DOHH2 (cell line): ENCODE data around the gene FKTN.
"Not testable (repeated sequence)": the region's sequence is repeated elsewhere in the genome, so short reads cannot be mapped to it uniquely, and the experiment has no call there.

ENCODE experiments used
- EZH2phosphoT487 ChIP-seq: fragments of 200-600 bp; sonication (generic); IDR thresholded peaks from 2 replicates; pipeline ENCODE4 v1.6.1; 2017; ENCODE audit warnings: borderline replicate concordance, mild to moderate bottlenecking, antibody characterized with exemption, low read length, moderate library complexity, mixed read lengths
- TF ChIP-seq, protein P1 (sequence below): fragments of 200-600 bp; sonication (generic); IDR thresholded peaks from one replicate; pipeline ENCODE4 v1.5.1; 2014; ENCODE audit warnings: antibody characterized with exemption, mild to moderate bottlenecking, low read depth, low read length; ENCODE audit not compliant: poor library complexity, severe bottlenecking

DNA sequence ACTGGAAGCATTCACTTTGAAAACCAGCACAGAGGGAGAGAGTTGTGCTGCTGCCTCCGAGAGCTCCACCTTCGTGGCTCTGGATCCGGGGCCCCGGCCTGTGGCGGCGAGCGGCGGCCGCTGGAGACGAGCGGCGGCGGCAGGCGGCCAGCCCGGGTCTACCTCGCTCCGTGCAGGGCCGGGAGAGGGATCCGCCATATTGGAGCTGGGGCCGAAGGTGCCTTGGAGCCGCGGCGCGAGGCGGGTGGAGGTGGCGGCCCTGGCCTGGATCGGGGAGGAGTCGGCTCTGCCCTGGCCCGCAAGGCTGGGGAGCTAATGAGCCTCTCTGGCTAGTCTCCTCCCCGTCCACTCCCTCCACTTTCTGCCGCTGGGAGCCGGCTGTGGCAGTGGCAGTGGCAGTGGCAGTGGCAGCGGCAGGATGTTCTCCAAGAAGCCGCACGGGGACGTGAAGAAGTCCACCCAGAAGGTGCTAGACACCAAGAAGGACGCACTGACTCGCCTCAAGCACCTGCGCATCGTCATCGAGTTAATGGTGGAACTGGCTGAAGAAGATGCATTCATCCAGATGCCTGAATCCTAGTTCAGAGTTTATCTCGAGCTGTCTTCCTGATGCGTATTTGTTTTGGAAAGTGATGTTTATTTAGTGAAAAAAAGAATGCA, 38.1 kb upstream of the FKTN start:
- TF ChIP-seq, protein P1, sequence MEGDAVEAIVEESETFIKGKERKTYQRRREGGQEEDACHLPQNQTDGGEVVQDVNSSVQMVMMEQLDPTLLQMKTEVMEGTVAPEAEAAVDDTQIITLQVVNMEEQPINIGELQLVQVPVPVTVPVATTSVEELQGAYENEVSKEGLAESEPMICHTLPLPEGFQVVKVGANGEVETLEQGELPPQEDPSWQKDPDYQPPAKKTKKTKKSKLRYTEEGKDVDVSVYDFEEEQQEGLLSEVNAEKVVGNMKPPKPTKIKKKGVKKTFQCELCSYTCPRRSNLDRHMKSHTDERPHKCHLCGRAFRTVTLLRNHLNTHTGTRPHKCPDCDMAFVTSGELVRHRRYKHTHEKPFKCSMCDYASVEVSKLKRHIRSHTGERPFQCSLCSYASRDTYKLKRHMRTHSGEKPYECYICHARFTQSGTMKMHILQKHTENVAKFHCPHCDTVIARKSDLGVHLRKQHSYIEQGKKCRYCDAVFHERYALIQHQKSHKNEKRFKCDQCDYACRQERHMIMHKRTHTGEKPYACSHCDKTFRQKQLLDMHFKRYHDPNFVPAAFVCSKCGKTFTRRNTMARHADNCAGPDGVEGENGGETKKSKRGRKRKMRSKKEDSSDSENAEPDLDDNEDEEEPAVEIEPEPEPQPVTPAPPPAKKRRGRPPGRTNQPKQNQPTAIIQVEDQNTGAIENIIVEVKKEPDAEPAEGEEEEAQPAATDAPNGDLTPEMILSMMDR = not testable (repeated sequence)
- TF ChIP-seq EZH2phosphoT487 = not testable (repeated sequence)
